ENCODE measurements around the gene TMEM86B.

The TMEM86B gene

DNA sequence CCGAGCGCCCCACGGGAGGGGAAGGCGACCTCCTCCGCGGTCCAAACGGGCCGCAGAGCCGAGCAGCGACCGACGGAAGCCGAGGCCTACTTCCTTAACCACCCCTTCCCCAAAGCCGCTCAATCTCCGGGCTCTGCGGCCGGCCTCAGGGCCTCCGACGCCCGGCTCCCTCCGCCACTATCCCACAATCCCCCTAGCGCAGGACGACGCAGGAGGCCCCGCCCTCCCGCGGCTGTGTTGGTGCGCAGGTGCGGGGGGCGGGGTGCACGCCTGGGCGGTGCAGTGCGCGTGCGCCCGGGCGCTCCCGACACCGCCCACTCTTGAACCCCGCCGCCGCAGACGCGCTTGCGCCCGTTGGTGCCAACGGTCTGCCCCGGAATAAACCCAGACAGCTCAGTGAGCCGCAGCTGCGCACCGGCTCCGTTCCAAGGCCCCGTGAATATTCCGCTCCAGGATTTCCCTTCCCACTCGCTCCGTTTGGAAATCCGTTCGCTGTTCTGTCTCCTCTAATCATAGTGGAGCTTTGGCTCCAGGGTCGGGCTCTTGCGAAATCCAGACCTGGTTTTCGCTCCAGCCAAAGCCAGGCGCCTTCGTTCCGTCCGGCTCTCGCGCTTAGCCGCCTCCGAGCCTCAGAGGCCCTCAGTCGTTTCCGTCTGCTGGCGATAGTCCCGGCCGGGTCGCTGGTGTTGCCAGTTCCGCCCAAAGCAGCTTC is 30.4 kb upstream of the TMEM86B start, which contains the start of gene PPP6R1 (continued):
- TF ChIP-seq, protein P1, sequence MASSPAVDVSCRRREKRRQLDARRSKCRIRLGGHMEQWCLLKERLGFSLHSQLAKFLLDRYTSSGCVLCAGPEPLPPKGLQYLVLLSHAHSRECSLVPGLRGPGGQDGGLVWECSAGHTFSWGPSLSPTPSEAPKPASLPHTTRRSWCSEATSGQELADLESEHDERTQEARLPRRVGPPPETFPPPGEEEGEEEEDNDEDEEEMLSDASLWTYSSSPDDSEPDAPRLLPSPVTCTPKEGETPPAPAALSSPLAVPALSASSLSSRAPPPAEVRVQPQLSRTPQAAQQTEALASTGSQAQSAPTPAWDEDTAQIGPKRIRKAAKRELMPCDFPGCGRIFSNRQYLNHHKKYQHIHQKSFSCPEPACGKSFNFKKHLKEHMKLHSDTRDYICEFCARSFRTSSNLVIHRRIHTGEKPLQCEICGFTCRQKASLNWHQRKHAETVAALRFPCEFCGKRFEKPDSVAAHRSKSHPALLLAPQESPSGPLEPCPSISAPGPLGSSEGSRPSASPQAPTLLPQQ (tag by site-specific recombination; IDR thresholded peaks at IDR 0.05), result peak; percentile 94
- TF ChIP-seq, protein P2, sequence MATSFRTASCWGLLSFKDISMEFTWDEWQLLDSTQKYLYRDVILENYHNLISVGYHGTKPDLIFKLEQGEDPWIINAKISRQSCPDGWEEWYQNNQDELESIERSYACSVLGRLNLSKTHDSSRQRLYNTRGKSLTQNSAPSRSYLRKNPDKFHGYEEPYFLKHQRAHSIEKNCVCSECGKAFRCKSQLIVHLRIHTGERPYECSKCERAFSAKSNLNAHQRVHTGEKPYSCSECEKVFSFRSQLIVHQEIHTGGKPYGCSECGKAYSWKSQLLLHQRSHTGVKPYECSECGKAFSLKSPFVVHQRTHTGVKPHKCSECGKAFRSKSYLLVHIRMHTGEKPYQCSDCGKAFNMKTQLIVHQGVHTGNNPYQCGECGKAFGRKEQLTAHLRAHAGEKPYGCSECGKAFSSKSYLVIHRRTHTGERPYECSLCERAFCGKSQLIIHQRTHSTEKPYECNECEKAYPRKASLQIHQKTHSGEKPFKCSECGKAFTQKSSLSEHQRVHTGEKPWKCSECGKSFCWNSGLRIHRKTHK (tag by site-specific recombination; IDR thresholded peaks at IDR 0.05), result no peak
- TF ChIP-seq ZBTB20 (tag by site-specific recombination; IDR thresholded peaks at IDR 0.05) (peak; percentile 84), ZNF132 (tag by site-specific recombination; IDR thresholded peaks at IDR 0.05; ENCODE audit: borderline replicate concordance) (no peak), ZNF274 (IDR thresholded peaks at IDR 0.05; ENCODE audit: low read length) (no peak), ZNF274 (tag by site-specific recombination; IDR thresholded peaks at IDR 0.05; ENCODE audit: borderline replicate concordance) (no peak), ZNF426 (tag by site-specific recombination; IDR thresholded peaks at IDR 0.05) (no peak), ZNF292 (tag by site-specific recombination; IDR thresholded peaks at IDR 0.05; ENCODE audit: borderline replicate concordance, low read depth) (no peak), GLI4 (tag by site-specific recombination; IDR thresholded peaks at IDR 0.05) (0 out of 2 replicates have a peak, but pooled peaks have one; percentile 45), ZNF155 (tag by site-specific recombination; IDR thresholded peaks at IDR 0.05) (no peak), SALL2 (tag by site-specific recombination; IDR thresholded peaks at IDR 0.05; ENCODE audit: borderline replicate concordance) (0 out of 2 replicates have a peak, but pooled peaks have one; percentile 52), ZNF350 (tag by site-specific recombination; IDR thresholded peaks at IDR 0.05) (no peak), HOXA7 (CRISPR knock-in tag; IDR thresholded peaks at IDR 0.05; ENCODE audit: borderline replicate concordance) (no peak), ZNF311 (tag by site-specific recombination; IDR thresholded peaks at IDR 0.05; ENCODE audit: borderline replicate concordance) (no peak), ZBTB17 (tag by site-specific recombination; IDR thresholded peaks at IDR 0.05) (peak; percentile 97), KLF16 (tag by site-specific recombination; IDR thresholded peaks at IDR 0.05) (peak; percentile 89), ZNF76 (tag by site-specific recombination; IDR thresholded peaks at IDR 0.05; ENCODE audit: borderline replicate concordance, low read depth) (peak; percentile 92), ZNF114 (tag by site-specific recombination; IDR thresholded peaks at IDR 0.05) (no peak), ZNF174 (tag by site-specific recombination; IDR thresholded peaks at IDR 0.05) (no peak), ZNF529 (tag by site-specific recombination; IDR thresholded peaks at IDR 0.05; ENCODE audit: insufficient replicate concordance) (no peak), ZNF146 (tag by site-specific recombination; IDR thresholded peaks at IDR 0.05) (no peak), FEZF1 (tag by site-specific recombination; IDR thresholded peaks at IDR 0.05) (no peak; the same call in 1 of the 2 replicates), ZNF138 (tag by site-specific recombination; IDR thresholded peaks at IDR 0.05; ENCODE audit: borderline replicate concordance) (no peak)
- TF ChIP-seq, protein P3, sequence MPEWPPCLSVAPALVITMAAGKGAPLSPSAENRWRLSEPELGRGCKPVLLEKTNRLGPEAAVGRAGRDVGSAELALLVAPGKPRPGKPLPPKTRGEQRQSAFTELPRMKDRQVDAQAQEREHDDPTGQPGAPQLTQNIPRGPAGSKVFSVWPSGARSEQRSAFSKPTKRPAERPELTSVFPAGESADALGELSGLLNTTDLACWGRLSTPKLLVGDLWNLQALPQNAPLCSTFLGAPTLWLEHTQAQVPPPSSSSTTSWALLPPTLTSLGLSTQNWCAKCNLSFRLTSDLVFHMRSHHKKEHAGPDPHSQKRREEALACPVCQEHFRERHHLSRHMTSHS (tag by site-specific recombination; IDR thresholded peaks at IDR 0.05), result no peak
- TF ChIP-seq, protein P4, sequence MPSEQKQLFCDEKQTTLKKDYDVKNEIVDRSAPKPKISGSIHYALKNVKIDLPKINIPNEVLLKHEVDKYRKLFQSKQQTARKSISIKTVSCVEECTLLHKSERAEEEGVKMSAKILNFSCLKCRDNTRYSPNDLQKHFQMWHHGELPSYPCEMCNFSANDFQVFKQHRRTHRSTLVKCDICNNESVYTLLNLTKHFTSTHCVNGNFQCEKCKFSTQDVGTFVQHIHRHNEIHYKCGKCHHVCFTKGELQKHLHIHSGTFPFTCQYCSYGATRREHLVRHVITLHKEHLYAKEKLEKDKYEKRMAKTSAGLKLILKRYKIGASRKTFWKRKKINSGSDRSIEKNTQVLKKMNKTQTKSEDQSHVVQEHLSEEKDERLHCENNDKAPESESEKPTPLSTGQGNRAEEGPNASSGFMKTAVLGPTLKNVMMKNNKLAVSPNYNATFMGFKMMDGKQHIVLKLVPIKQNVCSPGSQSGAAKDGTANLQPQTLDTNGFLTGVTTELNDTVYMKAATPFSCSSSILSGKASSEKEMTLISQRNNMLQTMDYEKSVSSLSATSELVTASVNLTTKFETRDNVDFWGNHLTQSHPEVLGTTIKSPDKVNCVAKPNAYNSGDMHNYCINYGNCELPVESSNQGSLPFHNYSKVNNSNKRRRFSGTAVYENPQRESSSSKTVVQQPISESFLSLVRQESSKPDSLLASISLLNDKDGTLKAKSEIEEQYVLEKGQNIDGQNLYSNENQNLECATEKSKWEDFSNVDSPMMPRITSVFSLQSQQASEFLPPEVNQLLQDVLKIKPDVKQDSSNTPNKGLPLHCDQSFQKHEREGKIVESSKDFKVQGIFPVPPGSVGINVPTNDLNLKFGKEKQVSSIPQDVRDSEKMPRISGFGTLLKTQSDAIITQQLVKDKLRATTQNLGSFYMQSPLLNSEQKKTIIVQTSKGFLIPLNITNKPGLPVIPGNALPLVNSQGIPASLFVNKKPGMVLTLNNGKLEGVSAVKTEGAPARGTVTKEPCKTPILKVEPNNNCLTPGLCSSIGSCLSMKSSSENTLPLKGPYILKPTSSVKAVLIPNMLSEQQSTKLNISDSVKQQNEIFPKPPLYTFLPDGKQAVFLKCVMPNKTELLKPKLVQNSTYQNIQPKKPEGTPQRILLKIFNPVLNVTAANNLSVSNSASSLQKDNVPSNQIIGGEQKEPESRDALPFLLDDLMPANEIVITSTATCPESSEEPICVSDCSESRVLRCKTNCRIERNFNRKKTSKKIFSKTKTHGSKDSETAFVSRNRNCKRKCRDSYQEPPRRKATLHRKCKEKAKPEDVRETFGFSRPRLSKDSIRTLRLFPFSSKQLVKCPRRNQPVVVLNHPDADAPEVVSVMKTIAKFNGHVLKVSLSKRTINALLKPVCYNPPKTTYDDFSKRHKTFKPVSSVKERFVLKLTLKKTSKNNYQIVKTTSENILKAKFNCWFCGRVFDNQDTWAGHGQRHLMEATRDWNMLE (tag by site-specific recombination; conservative IDR thresholded peaks at IDR 0.05; ENCODE audit: low read depth), result peak; percentile 72
- TF ChIP-seq, protein P5, sequence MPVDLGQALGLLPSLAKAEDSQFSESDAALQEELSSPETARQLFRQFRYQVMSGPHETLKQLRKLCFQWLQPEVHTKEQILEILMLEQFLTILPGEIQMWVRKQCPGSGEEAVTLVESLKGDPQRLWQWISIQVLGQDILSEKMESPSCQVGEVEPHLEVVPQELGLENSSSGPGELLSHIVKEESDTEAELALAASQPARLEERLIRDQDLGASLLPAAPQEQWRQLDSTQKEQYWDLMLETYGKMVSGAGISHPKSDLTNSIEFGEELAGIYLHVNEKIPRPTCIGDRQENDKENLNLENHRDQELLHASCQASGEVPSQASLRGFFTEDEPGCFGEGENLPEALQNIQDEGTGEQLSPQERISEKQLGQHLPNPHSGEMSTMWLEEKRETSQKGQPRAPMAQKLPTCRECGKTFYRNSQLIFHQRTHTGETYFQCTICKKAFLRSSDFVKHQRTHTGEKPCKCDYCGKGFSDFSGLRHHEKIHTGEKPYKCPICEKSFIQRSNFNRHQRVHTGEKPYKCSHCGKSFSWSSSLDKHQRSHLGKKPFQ (tag by site-specific recombination; IDR thresholded peaks at IDR 0.05), result no peak
- TF ChIP-seq, protein P6, sequence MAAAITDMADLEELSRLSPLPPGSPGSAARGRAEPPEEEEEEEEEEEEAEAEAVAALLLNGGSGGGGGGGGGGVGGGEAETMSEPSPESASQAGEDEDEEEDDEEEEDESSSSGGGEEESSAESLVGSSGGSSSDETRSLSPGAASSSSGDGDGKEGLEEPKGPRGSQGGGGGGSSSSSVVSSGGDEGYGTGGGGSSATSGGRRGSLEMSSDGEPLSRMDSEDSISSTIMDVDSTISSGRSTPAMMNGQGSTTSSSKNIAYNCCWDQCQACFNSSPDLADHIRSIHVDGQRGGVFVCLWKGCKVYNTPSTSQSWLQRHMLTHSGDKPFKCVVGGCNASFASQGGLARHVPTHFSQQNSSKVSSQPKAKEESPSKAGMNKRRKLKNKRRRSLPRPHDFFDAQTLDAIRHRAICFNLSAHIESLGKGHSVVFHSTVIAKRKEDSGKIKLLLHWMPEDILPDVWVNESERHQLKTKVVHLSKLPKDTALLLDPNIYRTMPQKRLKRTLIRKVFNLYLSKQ (tag by site-specific recombination; IDR thresholded peaks at IDR 0.05; ENCODE audit: borderline replicate concordance), result no peak
